ENCODE results near the gene EPN1.
A peak's percentile ranks its signal among the peaks of the same experiment; 100 is the strongest.

EPN1 gene

DNA sequence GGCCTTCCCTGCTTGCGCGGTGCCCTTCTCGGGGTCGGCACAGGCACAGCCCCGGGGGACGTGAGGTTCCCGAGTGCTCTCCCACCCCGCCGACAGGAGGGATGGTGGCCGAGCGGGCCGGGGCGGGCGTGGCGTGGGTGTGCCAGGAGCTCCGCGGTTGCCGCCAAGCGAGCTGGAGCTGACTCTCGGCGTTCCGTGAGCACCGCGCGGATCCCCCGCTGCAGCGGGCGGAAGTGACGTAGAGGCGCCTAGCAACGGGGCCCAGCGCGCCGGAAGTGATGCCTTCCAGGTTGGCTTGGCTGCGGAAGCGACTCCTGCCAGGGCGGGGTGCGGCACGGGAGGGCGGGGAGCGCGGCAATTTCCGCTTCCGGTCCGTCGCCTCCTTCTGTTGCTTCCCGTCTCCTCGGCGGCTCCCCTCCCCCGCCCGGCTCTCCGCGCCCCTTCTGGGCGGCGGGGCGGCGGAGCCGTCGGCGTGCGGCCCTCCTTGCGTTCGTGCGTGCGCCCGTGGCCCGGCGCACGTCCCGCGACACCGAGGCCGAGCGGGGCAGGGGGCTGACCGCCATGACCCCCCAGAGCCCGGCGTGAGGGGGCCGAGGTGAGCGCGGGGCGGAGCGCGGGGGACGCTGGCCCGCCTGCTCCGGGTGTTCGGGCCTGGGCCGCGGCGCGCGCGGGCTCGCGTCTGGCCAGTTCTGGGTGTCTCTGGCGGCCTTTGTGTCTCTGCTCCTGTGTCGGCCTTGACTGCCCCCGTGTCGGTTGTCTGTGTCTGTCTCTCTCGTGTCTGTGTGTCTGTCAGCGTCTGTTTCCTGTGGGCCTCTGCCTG, at the start of gene EPN1:
EPN1 (plus strand) TSS at position 386 of the 820 bp plus-strand sequence. CDS start 3,402 bp downstream, outside the sequence.
- DNase-seq (ENCODE audit: low read depth in 3 of 3) = peak; percentile 93 to 97 (median 97)

DNA sequence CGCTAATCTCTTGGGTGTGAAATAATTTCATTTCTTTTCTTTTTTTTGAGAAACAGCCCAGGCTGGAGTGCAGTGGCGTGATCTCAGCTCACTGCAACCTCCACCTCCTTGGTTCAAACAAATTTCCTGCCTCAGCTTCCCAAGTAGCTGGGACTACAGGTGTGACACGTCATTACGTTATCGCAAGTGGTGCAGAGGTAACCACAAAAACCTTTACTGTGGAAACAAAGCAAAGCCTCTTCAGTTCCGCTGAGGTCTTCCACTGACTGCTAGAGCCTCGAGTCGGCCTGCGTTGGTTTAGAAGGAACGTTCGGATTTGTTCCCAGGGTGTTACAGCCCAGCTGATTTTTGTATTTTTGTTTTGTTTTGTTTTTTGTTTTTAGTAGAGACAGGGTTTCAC, 48.7 kb upstream of the EPN1 start:
- DNase-seq (ENCODE audit: low read depth in 3 of 3) = peak in 1 of 3 experiments; percentile 41

DNA sequence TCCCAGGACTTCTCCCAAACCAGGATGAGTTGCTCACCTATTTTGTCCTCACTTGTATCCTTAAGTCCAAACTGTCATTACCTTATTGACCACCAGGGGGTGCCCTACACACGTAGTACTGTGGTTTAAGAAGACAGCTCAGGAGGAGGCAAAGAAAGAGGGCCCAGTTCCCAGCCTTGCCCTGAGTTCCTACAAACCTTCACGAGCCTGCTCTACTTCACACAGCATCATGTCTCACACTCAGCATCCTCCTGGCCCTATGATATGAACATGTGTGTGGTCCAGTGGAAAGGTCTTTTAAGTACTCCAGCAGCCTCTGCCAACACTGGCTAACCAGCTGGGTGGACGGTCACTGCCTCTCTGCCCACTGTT, 42.6 kb upstream of the EPN1 start:
- peak; percentile 74 to 92 (median 77) for DNase-seq (ENCODE audit: low read depth in 3 of 3)

DNA sequence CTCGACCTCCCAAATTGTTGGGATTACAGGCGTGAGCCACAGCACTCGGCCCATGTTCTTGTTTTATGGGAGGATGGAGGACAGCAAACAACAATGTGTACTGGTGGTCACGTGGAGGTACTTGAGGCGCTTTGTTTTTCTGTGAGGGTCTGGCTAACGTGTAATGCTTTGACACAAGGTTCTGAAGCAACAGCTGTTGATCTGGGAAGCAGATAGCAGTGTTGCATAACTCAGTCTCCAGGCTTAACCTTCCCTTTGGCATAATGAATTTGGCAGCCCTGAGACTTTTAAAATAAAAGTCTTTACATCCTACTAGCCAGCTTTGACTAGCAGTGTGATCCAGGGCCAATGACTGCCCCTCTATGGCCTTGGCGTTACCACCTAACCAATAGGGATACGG, 41.2 kb upstream of the EPN1 start:
- DNase-seq (ENCODE audit: low read depth in 3 of 3) = no peak

DNA sequence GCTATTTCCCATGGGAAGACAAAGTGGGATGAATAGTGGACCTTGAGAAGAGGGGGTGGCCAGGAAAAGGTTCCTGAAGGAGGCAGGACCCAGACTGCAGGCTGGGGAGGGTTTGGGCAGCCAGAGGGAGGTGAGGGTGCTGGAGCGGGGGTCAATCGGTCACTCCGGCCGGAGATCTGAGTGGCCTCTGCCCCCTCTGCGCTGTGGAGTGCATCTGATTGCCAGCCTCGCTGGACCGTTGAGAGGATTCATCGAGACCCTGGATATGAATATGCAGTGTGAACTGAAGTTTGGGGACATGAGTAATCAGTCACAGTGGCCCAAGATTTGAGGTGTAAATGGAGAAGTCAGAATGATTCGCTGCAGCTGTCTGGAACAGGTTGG, 39.7 kb upstream of the EPN1 start:
- no peak for DNase-seq (ENCODE audit: low read depth in 3 of 3)

DNA sequence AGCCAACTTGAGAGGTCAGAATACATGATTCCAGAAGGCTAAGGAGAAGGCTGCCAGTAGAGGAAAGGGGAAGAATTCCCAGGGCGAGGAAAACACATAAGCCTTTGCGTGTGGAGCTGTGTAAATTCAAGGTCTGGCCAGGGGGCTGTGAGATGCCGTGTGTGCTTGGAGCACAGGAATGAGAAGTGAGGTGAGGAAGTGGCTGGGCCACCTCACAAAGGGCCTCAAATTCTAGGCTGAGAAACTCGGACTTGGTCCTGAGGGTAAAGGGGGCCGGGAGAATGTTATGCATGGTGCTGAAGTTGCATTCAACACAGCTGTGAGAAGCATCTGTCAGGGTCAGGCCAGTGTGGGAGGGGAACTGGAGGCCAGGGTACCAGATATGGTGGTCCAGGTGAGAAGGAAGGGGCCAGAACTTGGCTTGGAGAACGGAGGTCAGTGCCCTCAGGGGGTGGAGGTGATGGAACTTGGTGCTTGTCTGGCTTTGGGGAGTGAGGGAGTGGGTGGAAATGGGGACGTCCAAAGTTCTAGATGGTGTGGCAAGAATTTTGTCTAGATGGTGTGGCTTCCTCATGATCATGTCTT, 39.1 kb upstream of the EPN1 start:
- DNase-seq (ENCODE audit: low read depth in 3 of 3) = no peak

DNA sequence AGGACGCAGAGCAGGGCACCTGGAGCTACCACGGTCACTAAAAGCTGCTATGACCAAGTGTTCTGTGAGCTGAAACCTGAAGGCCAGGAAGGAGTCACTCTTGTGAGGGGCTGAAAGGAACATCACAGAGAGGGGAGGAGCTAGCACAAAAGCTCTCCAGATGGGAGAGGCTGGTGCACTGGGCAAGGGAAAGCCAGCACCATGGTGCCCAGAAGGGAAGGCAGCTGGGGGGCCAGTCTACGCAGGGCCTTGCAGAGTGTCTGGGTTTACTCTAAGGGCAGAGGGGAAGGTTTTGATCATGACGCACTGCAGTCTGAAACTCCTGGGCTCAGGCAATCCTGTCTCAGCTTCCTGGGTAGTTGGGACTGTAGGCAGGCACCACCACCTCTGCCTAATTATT, 38.3 kb upstream of the EPN1 start:
- no peak for DNase-seq (ENCODE audit: low read depth in 3 of 3)

DNA sequence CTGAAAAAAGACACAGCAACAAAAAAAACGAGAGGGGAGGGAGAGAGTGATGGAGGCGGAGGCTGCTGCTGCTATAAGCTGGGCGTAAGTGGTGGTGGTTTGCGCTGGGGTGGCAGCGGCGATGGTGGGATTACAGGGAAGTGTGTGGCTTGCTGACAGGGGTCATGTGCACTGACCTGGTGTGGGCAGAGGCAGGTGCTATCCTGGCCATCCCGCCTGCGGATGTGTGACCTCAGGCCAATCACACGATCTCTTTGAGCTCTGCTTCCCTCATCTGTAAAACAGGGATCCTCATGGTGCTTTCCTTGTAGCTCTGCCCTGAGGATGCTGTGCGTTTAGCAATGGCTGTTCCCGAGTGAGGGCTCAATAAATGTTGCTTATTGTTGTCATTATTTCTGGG, 37.5 kb upstream of the EPN1 start:
- no peak for DNase-seq (ENCODE audit: low read depth in 3 of 3)

DNA sequence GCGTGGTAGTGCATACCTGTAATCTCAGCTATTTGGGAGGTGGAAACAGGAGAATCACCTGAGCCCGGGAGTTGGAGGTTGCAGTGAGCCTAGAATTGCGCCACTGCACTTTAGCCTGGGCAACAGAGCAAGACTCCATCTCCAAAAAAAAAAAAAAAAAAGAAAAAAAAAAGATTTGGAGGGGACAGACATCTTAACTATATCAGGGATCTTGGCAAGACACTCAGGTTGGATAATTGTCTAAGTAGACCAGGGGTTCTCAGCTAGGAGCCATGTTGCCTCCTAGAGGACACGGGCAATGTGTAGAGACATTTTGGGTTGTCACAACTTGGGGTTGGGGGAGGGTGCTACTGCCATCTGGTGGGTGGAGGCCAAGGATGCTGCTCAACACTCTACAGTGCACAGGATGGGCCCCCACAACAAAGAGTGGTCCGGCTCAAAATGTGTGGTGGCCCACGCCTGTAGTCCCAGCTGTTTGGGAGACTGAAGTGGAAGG, 36.1 kb upstream of the EPN1 start:
- peak in 1 of 3 experiments; percentile 64 for DNase-seq (ENCODE audit: low read depth in 3 of 3)

DNA sequence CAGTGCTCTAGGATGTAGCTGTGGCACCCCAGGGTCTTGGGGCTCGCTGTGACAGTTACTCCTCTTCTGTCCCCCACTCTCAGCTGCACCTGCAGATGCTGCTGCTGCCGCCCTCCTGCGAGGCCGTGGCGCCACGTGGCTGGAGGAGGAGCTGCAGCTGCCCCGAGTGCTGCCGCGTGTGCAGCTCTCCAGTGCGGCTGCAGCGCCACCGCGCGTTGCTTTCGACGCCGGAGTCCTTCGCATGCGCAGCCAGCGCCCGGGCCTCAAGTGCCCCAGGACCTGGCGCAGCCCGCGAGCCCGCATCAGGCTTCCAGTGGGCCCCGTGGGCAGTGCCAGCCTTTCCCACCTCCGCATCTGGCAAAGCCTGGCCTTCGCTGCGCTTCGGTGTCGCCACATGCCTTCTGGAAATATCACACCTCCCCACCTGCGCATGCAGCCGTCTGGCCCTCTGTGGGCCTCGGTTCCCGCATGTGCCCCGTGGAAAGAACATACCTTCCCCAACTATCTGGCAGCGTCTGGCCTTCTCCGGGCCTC, 34.9 kb upstream of the EPN1 start:
- peak in 1 of 3 experiments; percentile 67 for DNase-seq (ENCODE audit: low read depth in 3 of 3)

DNA sequence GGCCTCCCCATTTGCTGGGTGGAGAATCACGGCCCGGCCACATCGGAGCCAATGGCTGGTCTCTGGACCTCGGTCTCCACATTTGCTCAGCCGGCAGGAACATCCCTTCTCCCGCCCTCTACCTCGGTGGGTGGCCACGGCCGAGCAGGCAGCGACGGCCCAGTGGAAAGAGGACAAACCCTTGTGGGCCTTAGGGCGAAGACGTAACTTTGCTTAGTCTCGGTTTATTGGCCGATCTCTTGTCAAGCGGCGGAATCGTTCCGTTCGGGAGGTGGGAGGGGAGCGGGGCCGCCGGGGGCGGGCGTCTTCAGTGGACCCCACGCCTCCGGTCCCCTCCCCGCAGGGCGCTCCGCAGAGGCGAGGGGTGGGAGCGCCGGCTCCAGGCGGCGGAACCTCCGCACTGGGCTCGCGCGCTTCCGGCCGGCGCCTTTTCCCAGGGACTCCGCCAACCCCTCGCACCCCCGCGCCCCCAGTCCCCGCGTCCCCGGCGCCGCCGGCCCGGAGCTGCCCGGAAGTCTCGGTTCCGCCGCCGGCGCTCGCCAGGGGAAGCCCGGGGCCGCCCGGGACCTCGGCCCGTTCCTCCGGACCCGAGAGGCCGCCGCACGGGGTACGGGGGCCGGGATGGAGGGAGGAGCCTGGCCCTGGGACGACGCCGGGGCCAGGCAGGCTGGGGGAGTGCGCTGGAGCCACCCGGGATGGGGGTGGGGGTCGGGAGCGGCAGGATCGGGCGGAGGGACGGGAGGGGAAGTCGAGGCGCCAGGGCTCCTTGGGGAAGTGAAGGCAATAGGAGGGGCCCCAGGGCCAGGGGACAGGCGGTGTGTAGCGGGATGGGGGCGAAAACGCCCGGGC, 34.2 kb upstream of the EPN1 start, which contains the start of gene ZNF580:
ZNF580 (plus strand) TSS at position 426 of the 849 bp plus-strand sequence. CDS start 1,507 bp downstream, outside the sequence.
- DNase-seq (ENCODE audit: low read depth in 3 of 3) = peak in 1 of 3 experiments; percentile 69

DNA sequence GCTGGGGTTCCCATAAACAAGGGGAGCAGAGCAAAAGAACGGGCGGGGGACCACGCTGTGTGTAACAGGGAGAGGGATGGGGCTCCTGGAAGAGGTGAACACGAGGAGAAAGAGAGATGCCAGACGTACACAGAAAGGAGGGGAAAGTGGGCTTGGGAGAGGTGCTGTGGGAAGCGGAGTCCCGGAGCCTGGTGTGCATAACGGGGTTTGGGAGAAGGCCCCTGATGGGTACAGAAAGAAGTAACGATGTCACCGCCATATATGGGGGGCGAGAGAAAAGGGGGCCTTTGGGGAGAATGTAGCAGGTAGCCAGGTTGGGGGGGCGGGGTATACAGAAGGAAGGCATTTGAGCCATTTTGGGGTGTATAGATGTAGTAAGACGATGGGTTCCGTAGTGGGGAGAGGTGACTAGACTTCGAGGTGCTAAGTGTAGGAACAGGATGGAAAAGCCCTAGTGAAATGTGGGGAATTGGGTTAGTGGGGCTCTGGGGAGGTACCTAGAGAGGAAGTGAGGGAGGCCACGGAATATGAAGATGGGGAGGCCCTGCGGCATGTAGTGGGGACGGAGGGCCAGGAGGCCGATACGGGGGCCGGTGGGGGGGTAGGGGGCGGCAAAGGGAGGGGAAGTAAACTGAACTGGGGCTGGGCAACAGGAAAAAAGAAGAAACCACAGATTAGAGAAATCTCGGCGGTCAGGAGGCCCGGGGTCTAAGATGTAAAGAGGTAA, 33.4 kb upstream of the EPN1 start:
- peak in 1 of 3 experiments; percentile 32 for DNase-seq (ENCODE audit: low read depth in 3 of 3)

DNA sequence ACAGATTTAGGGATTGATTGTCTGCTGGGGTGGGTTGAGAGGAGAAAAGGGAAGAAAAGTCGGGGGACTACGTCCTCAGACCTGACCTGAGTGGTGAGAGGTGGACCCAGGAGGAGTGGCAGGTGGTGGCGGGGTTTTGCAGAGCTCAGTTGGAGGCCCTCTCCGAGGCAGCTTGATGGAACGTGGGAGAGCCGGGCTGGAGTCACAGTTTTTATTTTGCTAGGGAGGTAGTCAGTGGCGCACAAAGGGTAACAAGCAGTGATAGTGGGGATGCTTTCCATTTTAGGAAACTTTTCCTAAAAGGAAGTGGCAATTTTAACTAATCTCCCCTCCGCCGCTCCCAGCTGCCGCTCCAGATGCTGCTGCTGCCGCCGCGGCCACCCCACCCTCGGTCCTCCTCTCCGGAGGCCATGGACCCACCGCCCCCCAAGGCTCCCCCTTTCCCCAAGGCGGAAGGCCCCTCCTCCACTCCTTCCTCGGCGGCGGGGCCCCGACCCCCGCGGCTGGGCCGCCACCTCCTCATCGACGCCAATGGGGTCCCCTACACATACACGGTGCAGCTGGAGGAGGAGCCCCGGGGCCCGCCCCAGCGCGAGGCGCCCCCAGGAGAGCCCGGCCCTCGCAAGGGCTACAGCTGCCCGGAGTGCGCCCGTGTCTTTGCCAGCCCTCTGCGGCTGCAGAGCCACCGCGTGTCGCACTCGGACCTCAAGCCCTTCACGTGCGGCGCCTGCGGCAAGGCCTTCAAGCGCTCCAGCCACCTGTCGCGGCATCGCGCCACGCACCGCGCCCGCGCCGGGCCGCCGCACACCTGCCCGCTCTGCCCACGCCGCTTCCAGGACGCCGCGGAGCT, 32.6 kb upstream of the EPN1 start:
- peak in 1 of 3 experiments; percentile 40 for DNase-seq (ENCODE audit: low read depth in 3 of 3)

DNA sequence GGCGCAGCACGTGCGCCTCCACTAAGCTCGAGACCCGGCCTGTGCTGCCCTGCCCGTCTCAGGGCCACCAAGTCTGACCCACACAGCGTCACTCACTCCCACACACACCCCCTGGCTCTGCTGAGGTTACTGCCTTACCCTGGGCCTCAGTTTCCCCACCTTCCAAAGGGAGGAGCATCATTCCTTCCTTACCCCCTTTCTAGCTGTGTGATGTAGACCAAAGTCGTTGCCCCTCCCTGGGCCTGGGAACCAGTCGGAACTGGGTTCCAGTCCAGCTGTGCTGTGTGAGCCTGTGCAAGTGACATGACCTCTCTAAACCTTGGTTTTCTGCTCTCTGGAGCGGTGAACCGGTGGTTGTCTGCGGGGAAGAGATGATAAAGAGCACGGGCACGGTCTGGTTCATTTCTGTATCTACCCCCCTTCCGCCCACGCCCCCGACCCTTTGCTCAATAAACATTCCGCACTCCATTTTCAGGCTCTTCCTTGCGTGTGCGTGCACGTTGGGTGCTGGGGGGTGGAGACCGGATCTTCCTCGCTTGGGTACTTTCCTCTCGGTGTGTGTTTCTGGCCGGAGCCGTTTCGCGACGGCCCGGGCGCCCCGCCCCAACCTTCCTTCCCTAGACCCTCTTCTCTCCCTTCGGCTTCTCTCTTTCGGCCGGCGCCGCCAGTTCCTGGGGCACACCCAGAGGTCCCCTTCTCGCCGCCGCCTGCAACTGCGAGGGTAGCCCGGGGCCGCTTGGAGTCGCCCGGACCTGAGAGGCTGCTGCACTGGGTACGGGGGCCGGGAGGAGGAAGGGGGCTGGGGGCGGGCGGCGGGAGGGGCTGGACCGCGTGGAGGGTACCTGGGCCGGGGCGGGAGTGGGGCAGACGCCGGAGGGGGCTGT, 31.8 kb upstream of the EPN1 start, which contains the start of gene ZNF581:
ZNF581 (plus strand) TSS at position 647 of the 884 bp plus-strand sequence. CDS start 923 bp downstream, outside the sequence.
- peak; percentile 68 to 83 (median 78) for DNase-seq (ENCODE audit: low read depth in 3 of 3)

DNA sequence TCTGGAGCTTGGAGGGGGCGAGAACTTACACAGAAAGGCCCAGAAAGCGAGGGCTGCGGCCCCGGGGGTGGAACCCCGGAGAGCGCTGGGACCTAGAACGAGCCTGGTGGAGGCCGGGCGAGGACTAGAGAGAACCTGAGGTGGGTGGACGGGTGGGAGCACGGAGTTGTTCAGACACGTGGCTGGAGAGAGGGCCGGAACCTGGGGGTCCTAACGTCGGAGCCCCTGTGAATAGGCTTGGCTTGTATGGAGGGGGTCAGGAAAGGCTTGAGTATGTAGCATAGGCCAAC, 31.2 kb upstream of the EPN1 start:
- no peak for DNase-seq (ENCODE audit: low read depth in 3 of 3)

DNA sequence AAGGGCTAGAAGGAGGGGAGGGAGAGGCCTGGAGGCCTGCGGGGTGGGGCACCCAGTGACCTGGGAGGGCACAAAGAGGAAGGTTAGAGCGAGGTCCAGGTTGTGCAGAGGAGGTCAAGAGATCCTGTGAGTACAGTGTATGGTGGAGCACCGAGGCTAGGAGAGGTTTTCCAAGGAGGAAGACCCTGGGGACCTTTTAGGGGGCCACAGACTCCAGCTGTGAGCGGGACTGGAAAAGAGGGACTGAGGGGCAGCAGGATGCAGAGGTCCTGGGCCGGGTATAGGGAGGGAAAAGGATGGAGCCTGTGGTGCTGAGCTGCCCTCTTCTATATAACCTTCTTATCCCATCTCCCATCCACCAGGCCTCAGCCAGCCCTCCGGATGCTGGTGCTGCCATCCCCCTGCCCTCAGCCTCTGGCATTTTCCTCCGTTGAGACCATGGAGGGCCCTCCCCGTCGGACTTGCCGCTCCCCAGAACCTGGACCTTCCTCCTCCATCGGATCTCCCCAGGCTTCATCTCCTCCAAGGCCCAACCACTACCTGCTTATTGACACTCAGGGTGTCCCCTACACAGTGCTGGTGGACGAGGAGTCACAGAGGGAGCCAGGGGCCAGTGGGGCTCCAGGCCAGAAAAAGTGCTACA, 30.7 kb upstream of the EPN1 start:
- no peak for DNase-seq (ENCODE audit: low read depth in 3 of 3)

DNA sequence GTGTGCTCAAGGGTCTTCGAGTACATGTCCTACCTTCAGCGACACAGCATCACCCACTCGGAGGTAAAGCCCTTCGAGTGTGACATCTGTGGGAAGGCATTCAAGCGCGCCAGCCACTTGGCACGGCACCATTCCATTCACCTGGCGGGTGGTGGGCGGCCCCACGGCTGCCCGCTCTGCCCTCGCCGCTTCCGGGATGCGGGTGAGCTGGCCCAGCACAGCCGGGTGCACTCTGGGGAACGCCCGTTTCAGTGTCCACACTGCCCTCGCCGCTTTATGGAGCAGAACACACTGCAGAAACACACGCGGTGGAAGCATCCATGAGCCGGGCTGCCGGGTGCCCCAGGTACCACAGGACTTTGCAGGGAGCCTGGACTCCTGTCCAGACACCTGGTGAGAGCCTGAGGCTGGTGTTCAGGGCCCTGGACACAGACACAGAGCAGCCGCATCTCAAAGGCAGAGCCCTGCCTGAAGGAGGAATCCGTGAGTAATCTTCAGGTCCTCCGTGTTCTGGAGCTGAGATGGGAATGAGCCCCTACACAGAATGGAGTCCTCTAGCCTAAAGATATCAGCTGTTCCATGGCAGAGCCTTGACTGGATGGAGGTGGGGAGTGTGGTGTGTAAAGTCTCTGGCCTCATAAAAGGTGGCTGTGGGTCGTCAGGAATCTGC, 30.0 kb upstream of the EPN1 start:
- DNase-seq (ENCODE audit: low read depth in 3 of 3) = no peak

DNA sequence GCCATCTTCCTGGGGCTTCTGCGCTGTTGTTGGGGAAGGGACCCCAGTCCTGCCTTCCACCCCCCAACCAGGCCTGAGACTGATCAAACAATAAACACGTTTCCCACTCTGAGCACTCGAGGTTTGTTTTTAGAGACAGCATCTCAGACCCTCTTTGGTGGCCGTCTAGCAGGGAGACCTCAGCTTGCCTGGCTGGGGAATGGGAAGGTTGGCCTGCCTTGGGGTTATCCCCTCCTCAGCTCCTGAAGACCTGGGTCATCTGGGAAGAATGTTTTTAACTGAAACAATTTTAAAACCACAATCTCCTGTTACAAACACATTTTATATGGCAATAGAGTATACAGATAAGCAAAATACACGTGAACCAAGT, 29.5 kb upstream of the EPN1 start:
- no peak for DNase-seq (ENCODE audit: low read depth in 3 of 3)
